ENCODE results near the gene ZNF679.
"Not testable (repeated sequence)": the region's sequence is repeated elsewhere in the genome, so short reads cannot be mapped to it uniquely, and the experiment has no call there.

ZNF679 gene

GRCh38 chr7:64187408-64187807 lies 40.9 kb upstream of the ZNF679 start:
- no peak for DNase-seq (ENCODE audit: low spot score)
- no peak for TF ChIP-seq CTCF (IDR thresholded peaks at IDR 0.05)
- Histone ChIP-seq H3K4me3 (no peak overlapping the region), H3K27ac (no peak overlapping the region)

- DNase-seq (ENCODE audit: low spot score): no peak
- H3K27ac ChIP-seq: no peak overlapping the region
- TF ChIP-seq CTCF (IDR thresholded peaks at IDR 0.05): no peak
- no peak overlapping the region for H3K4me3 ChIP-seq
These were observed 36.0 kb upstream of the ZNF679 start for GRCh38 chr7:64192148-64192704.

- Histone ChIP-seq H3K27ac (no peak overlapping the region), H3K4me3 (no peak overlapping the region)
- no peak for DNase-seq (ENCODE audit: low spot score)
- TF ChIP-seq CTCF (IDR thresholded peaks at IDR 0.05): no peak
These were observed 35.5 kb upstream of the ZNF679 start for GRCh38 chr7:64192775-64193174.

- H3K27ac ChIP-seq: no peak within 1 kb of the TSS
- TF ChIP-seq CTCF (IDR thresholded peaks at IDR 0.05): no peak
- H3K4me3 ChIP-seq: no peak within 1 kb of the TSS
- DNase-seq (ENCODE audit: low spot score): no peak
These were observed 21.4 kb upstream of the ZNF679 start, which contains the start of gene ZNF735 for GRCh38 chr7:64206903-64207302. Gene ZNF735, plus strand, starts transcription at chr7:64207203. Its CDS starts 0 bp downstream, at chr7:64207203.

- H3K4me3 ChIP-seq: not testable (repeated sequence)
These were observed 8.5 kb upstream of the ZNF679 start for GRCh38 chr7:64219710-64220298.

GRCh38 chr7:64223366-64223765 lies 4.9 kb upstream of the ZNF679 start:
- H3K27ac ChIP-seq: no peak overlapping the region
- no peak for DNase-seq (ENCODE audit: low spot score)
- no peak for TF ChIP-seq CTCF (IDR thresholded peaks at IDR 0.05)
- no peak overlapping the region for H3K4me3 ChIP-seq

More at GRCh38 chr7:64219710-64220298, 8.5 kb upstream of the ZNF679 start:
- H3K27ac ChIP-seq; DNase-seq (ENCODE audit: low spot score): not testable (repeated sequence)

GRCh38 chr7:64266341-64266919 lies 38.2 kb downstream of the ZNF679 start:
- no peak for TF ChIP-seq CTCF (IDR thresholded peaks at IDR 0.05)
- Histone ChIP-seq H3K4me3 (no peak overlapping the region), H3K27ac (no peak overlapping the region)
- no peak for DNase-seq (ENCODE audit: low spot score)
